ENCODE results near the gene ZNF750.
A peak's percentile ranks its signal among the peaks of the same experiment; 100 is the strongest.

The ZNF750 gene

GRCh38 chr17:82859431-82860403 is 19.9 kb upstream of the ZNF750 start:
- DNase-seq = peak; percentile 33 to 42

- no peak for DNase-seq
These were observed 18.7 kb upstream of the ZNF750 start for GRCh38 chr17:82858376-82859126.

- no peak for DNase-seq
These were observed 16.5 kb upstream of the ZNF750 start for GRCh38 chr17:82856361-82856760.

GRCh38 chr17:82854226-82854625 is 14.4 kb upstream of the ZNF750 start:
- no peak for DNase-seq

GRCh38 chr17:82851381-82851780 is 11.6 kb upstream of the ZNF750 start:
- no peak for DNase-seq

- DNase-seq = no peak
These were observed 9.5 kb upstream of the ZNF750 start for GRCh38 chr17:82849076-82849945.

- no peak for DNase-seq
These were observed 8.3 kb upstream of the ZNF750 start for GRCh38 chr17:82848022-82848592.

- DNase-seq = no peak
These were observed 6.4 kb upstream of the ZNF750 start for GRCh38 chr17:82846061-82846691.

- no peak for DNase-seq
These were observed 5.5 kb upstream of the ZNF750 start for GRCh38 chr17:82845163-82845807.

- no peak for DNase-seq
These were observed 5.0 kb upstream of the ZNF750 start for GRCh38 chr17:82844796-82845162.

GRCh38 chr17:82843904-82844680 is 4.3 kb upstream of the ZNF750 start:
- no peak for DNase-seq

GRCh38 chr17:82841921-82842596 is 2.2 kb upstream of the ZNF750 start:
- DNase-seq = no peak

- DNase-seq = no peak
These were observed 609 bp upstream of the ZNF750 start for GRCh38 chr17:82840431-82840831.

- DNase-seq = no peak
These were observed 1.3 kb downstream of the ZNF750 start for GRCh38 chr17:82838386-82839063.

GRCh38 chr17:82837586-82838320 is 2.1 kb downstream of the ZNF750 start:
- DNase-seq = no peak

GRCh38 chr17:82836823-82837357 is 2.9 kb downstream of the ZNF750 start:
- no peak for DNase-seq

GRCh38 chr17:82835766-82836512 is 3.9 kb downstream of the ZNF750 start:
- DNase-seq = no peak

- DNase-seq = no peak
These were observed 4.7 kb downstream of the ZNF750 start for GRCh38 chr17:82835122-82835521.
